ENCODE results near the gene EFCC1. TPM values are rescaled to one million over a fixed set of nuclear protein-coding genes. Genes with fewer than 3 reads are reported as not detected.

Gene EFCC1
- total RNA-seq, 1 experiment from 2014 or later, result 1.0 TPM

DNA sequence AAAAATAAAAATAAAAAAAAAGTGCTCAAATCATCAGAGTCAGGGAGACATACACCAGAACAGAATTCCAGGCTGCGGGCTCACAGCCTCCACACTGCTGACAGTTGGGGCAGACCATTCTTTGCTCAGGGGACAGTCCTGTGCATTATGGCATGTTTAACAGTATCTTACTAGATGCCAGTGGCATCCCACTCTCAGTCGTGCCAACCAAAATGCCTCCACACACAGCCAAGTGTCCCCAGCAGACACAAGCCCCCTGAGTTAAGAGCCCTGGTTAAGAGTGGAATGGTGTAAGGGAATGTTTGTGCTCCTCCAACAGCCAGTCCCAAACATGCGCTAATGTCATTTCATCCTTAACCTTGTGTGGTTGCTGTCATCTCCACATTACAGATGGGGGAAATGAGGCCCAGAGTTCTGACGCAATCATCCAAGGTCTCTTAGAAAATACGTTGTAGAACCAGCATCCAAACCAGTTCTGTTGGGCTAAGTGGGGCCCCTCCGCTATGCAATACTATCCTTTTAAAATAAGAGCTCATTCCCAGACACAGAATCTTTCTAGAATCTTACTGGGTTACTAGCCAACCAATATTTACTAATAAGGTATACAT lies 33.3 kb upstream of the EFCC1 start:
- RAD21 ChIA-PET (ENCODE audit: low non-redundant PET in 1 of 2, low total read pairs in 2 of 2, uncharacterized antibody in 2 of 2, unreplicated experiment in 2 of 2), result no interaction called here
- no peak overlapping the region for H3K27ac ChIP-seq (ENCODE audit: low read depth, low read length)
- H3K4me2 ChIP-seq (ENCODE audit: low read length), result no peak overlapping the region
- no peak overlapping the region for H2AFZ ChIP-seq (ENCODE audit: low read depth, low read length, poor library complexity, severe bottlenecking)
- CTCF ChIA-PET, result interaction anchor here (0.7 kb wide), 1 partner anchor 964 kb away, joined by 4 read pairs; no protein-coding TSS in a partner anchor
- no peaks in the 10 kb centered on the region for H3K27me3 ChIP-seq (ENCODE audit: insufficient read depth, low read length)
- ATAC-seq (no peak), DNase-seq (ENCODE audit: low read depth, low spot score) (no peak)
- 0 out of 4 replicates have a peak, but pooled peaks cover 0 to 3% of the 10 kb centered on the region in 2 experiments for H3K4me1 ChIP-seq (ENCODE audit: control insufficient read depth in 1 of 2, insufficient read depth in 2 of 2, low read length in 2 of 2)
- no peaks in the 10 kb centered on the region for H4K20me1 ChIP-seq (ENCODE audit: insufficient read depth)
- no peaks in the 10 kb centered on the region for H3K9me3 ChIP-seq (ENCODE audit: control insufficient read depth in 1 of 2, insufficient read depth in 1 of 2, low read depth in 1 of 2, low read length in 2 of 2)
- H3K36me3 ChIP-seq (ENCODE audit: control insufficient read depth in 1 of 2, insufficient read depth in 2 of 2, low read length in 2 of 2), result no peaks in the 10 kb centered on the region
- TF ChIP-seq ZFX (IDR thresholded peaks at IDR 0.05), result no peak
- no peaks in the 10 kb centered on the region for H3K79me2 ChIP-seq (ENCODE audit: insufficient read depth, low read length)
- no peak overlapping the region for H3K4me3 ChIP-seq (replicated peaks in 1 of 2; ENCODE audit: low read depth in 1 of 2, low read length in 2 of 2)
- POLR2A ChIA-PET, result no interaction called here
- intact Hi-C loops (cut with micrococcal nuclease), result no loop called here
- no peak overlapping the region for H3K9ac ChIP-seq (ENCODE audit: low read length)
- no TSS peak for BruUV-seq (replicated peaks)
- H3K9me2 ChIP-seq (ENCODE audit: insufficient read depth), result no peaks in the 10 kb centered on the region

- H3K4me3 ChIP-seq (replicated peaks in 1 of 2; ENCODE audit: low read depth in 1 of 2, low read length in 2 of 2), result no peak overlapping the region
- no peaks in the 10 kb centered on the region for H3K27me3 ChIP-seq (ENCODE audit: insufficient read depth, low read length)
- CTCF ChIA-PET, result interaction anchor here (0.5 to 2.5 kb wide), 36 partner anchors 12 to 598 kb away, joined by 3 to 55 read pairs (median 4); partner anchors contain the start of genes ACAD9, CFAP92, CNBP and COPG1
- POLR2A ChIA-PET, result interaction anchor here (1.0 to 1.5 kb wide), 2 partner anchors 33 to 346 kb away, joined by 4 to 5 read pairs; a partner anchor contains a TSS
- no peak overlapping the region for H2AFZ ChIP-seq (ENCODE audit: low read depth, low read length, poor library complexity, severe bottlenecking)
- H3K4me1 ChIP-seq (ENCODE audit: control insufficient read depth in 1 of 2, insufficient read depth in 2 of 2, low read length in 2 of 2), result 0 out of 4 replicates have a peak, but pooled peaks cover 0 to 3% of the 10 kb centered on the region in 2 experiments
- intact Hi-C loops (cut with micrococcal nuclease), result loop anchor here (1.0 kb wide), 1 partner anchor 279 kb away; the partner anchor contains the start of gene COPG1
- H3K79me2 ChIP-seq (ENCODE audit: insufficient read depth, low read length), result no peaks in the 10 kb centered on the region
- no peak overlapping the region for H3K27ac ChIP-seq (ENCODE audit: low read depth, low read length)
- DNase-seq (ENCODE audit: low read depth, low spot score) (peak; percentile 15), ATAC-seq (peak; percentile 74)
- H3K9me3 ChIP-seq (ENCODE audit: control insufficient read depth in 1 of 2, insufficient read depth in 1 of 2, low read depth in 1 of 2, low read length in 2 of 2), result no peaks in the 10 kb centered on the region
- no peak for TF ChIP-seq MAX (IDR thresholded peaks at IDR 0.05)
- TF ChIP-seq CEBPB (IDR thresholded peaks at IDR 0.05; ENCODE audit: low read depth), result no peak
- no peak for TF ChIP-seq EGR1 (IDR thresholded peaks at IDR 0.05; ENCODE audit: low read depth)
- no peak for TF ChIP-seq REST (IDR thresholded peaks at IDR 0.05; ENCODE audit: low read depth)
- no peak for TF ChIP-seq JUND (IDR thresholded peaks at IDR 0.05)
- no peak for TF ChIP-seq SRF (IDR thresholded peaks at IDR 0.05; ENCODE audit: low read depth)
- no peak for TF ChIP-seq YY1 (IDR thresholded peaks at IDR 0.05; ENCODE audit: extremely low read depth, insufficient replicate concordance, low read depth, low read length)
- TF ChIP-seq RAD21 (IDR thresholded peaks at IDR 0.05; ENCODE audit: low read depth), result peak; percentile 89
- TF ChIP-seq, protein P1, sequence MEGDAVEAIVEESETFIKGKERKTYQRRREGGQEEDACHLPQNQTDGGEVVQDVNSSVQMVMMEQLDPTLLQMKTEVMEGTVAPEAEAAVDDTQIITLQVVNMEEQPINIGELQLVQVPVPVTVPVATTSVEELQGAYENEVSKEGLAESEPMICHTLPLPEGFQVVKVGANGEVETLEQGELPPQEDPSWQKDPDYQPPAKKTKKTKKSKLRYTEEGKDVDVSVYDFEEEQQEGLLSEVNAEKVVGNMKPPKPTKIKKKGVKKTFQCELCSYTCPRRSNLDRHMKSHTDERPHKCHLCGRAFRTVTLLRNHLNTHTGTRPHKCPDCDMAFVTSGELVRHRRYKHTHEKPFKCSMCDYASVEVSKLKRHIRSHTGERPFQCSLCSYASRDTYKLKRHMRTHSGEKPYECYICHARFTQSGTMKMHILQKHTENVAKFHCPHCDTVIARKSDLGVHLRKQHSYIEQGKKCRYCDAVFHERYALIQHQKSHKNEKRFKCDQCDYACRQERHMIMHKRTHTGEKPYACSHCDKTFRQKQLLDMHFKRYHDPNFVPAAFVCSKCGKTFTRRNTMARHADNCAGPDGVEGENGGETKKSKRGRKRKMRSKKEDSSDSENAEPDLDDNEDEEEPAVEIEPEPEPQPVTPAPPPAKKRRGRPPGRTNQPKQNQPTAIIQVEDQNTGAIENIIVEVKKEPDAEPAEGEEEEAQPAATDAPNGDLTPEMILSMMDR (IDR thresholded peaks at IDR 0.05 in 2 of 3, conservative IDR thresholded peaks at IDR 0.05 in 1 of 3; ENCODE audit: borderline replicate concordance in 1 of 3, insufficient read depth in 1 of 3, low read depth in 2 of 3, low read length in 2 of 3), result peak; percentile 89 to 94 (median 91)
- no peak for TF ChIP-seq EZH2phosphoT487 (IDR thresholded peaks at IDR 0.05; ENCODE audit: borderline replicate concordance)
- TF ChIP-seq ELF1 (IDR thresholded peaks at IDR 0.05; ENCODE audit: borderline replicate concordance, low read depth), result no peak
- H3K9ac ChIP-seq (ENCODE audit: low read length), result no peak overlapping the region
- H4K20me1 ChIP-seq (ENCODE audit: insufficient read depth), result no peaks in the 10 kb centered on the region
- no peak overlapping the region for H3K4me2 ChIP-seq (ENCODE audit: low read length)
- RAD21 ChIA-PET (ENCODE audit: low non-redundant PET in 1 of 2, low total read pairs in 2 of 2, uncharacterized antibody in 2 of 2, unreplicated experiment in 2 of 2), result interaction anchor here (0.6 to 1.9 kb wide), 12 partner anchors 24 to 998 kb away, joined by 3 to 10 read pairs (median 4); partner anchors contain the start of gene COPG1 (in 2 of the 2)
- no TSS peak for BruUV-seq (replicated peaks)
- H3K36me3 ChIP-seq (ENCODE audit: control insufficient read depth in 1 of 2, insufficient read depth in 2 of 2, low read length in 2 of 2), result no peaks in the 10 kb centered on the region
- H3K9me2 ChIP-seq (ENCODE audit: insufficient read depth), result no peaks in the 10 kb centered on the region
Observed at GRCh38 chr3:128969993-128970739, 30.9 kb upstream of the EFCC1 start.
